Immature natural killer cell (primary cell): Measurements from ENCODE around the gene ITGB1. TPM values are rescaled to one million over a fixed set of nuclear protein-coding genes. Genes with fewer than 3 reads are reported as not detected.
"Not testable (repeated sequence)": the region's sequence is repeated elsewhere in the genome, so short reads cannot be mapped to it uniquely, and the experiment has no call there.

Source experiments
- DNase-seq, 3 donors: peaks; one replicate each; pipeline ENCODE4 v3.0.0; 2022; ENCODE audit warnings: mixed read lengths in 1 of 3
- H3K27ac Mint-ChIP-seq, 6 donors: one replicate each; pipeline ENCODE4 v1.8.0; 2020; ENCODE audit warnings: mixed read lengths in 6 of 6, mild to moderate bottlenecking in 5 of 6, inconsistent platforms in 4 of 6, moderate library complexity in 3 of 6
- H3K27me3 Mint-ChIP-seq, 3 donors: one replicate each; pipeline ENCODE4 v1.8.0; 2020 to 2021; ENCODE audit warnings: low read depth in 3 of 3, mild to moderate bottlenecking in 3 of 3, mixed read lengths in 3 of 3, moderate library complexity in 3 of 3, inconsistent platforms in 1 of 3
- H3K36me3 Mint-ChIP-seq, 3 donors: one replicate each; pipeline ENCODE4 v1.8.0; 2020; ENCODE audit warnings: mixed read lengths in 3 of 3, inconsistent platforms in 2 of 3, mild to moderate bottlenecking in 2 of 3
- H3K4me1 Mint-ChIP-seq, 2 donors: one replicate each; pipeline ENCODE4 v1.8.0; 2020; ENCODE audit warnings: inconsistent platforms in 2 of 2, mild to moderate bottlenecking in 2 of 2, mixed read lengths in 2 of 2, moderate library complexity in 1 of 2
- H3K4me3 Mint-ChIP-seq, 5 donors: one replicate each; pipeline ENCODE4 v1.8.0; 2020; ENCODE audit warnings: mild to moderate bottlenecking in 5 of 5, mixed read lengths in 5 of 5, inconsistent platforms in 3 of 5, moderate library complexity in 3 of 5
- H3K9me3 Mint-ChIP-seq, 6 donors: one replicate each; pipeline ENCODE4 v1.8.0; 2020; ENCODE audit warnings: mild to moderate bottlenecking in 6 of 6, mixed read lengths in 6 of 6, inconsistent platforms in 4 of 6, moderate library complexity in 3 of 6
- polyA plus RNA-seq, 3 donors: library from polyadenylated mRNA; unstranded; fragments of 300-500 nt; fragmentation: Illumina TruSeq; gene quantifications; one replicate each; pipeline ENCODE4 v1.2.3, GENCODE V29; 2021

ITGB1 gene
- polyA plus RNA-seq, 3 donors from 2014 or later, result 241 to 320 (median 276) TPM

DNA sequence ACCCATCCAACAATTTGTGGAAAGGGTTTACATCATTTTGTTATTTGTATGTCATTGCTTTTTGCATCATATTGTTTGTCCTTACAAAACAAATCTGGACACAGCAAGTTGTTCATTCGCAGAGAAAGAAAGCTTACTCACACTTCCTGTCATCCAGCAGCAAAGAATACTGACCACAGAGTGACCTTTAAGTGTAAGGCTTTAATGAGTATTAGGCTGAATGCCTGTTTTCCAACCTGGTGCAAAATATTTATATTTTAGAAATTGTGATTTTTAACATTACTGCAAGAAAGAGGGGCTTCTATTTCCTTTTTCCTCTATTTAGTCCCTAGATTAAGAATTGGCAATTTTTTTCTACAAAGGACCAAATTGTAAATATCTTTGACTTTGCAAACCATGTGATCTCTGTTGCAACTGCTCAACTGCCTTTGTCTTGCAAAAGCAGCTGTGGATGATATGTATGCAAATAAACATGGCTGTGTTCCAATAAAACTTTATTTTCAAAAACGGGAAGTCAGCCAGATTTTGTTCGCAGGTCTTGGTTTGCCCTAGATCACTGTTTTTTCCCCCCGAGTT lies 27.8 kb upstream of the ITGB1 start:
- no peak for DNase-seq
- no peak overlapping the region for H3K27ac Mint-ChIP-seq
- peaks cover 42 to 53% of the 10 kb centered on the region in 2 donors for H3K4me1 Mint-ChIP-seq
- peaks cover 0 to 5% (median 5%) of the 10 kb centered on the region in 3 donors for H3K36me3 Mint-ChIP-seq
- H3K27me3 Mint-ChIP-seq, result peaks cover 0 to 4% (median 0%) of the 10 kb centered on the region in 3 donors
- no peak overlapping the region for H3K4me3 Mint-ChIP-seq
- no peaks in the 10 kb centered on the region for H3K9me3 Mint-ChIP-seq

DNA sequence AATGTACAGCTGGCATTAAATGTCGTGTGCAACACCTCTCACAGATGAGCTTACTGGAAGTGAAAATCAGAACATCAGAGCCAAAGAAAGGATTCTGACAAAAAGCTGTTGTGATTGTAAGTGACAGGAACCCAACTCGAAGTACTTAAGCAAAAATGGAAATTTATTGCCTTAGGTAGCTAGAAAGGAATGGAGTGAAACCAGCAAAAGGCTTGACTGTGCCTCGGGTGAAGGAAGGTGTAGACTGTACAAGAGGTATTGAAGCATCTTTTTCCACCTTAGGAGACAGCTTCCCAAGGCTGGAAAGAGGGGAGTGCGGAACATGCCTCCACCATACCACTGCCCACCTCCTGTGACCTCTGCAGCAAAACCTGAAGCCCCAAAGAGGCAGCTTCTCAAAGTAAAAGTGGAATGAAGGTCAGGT lies 27.3 kb upstream of the ITGB1 start:
- no peak overlapping the region for H3K4me3 Mint-ChIP-seq
- peaks cover 0 to 5% (median 5%) of the 10 kb centered on the region in 3 donors for H3K36me3 Mint-ChIP-seq
- H3K9me3 Mint-ChIP-seq, result no peaks in the 10 kb centered on the region
- peaks cover 0 to 6% (median 1%) of the 10 kb centered on the region in 3 donors for H3K27me3 Mint-ChIP-seq
- DNase-seq, result no peak
- peak overlapping the region in 1 of 6 donors; percentile 45 for H3K27ac Mint-ChIP-seq
- H3K4me1 Mint-ChIP-seq, result peaks cover 47 to 58% of the 10 kb centered on the region in 2 donors

DNA sequence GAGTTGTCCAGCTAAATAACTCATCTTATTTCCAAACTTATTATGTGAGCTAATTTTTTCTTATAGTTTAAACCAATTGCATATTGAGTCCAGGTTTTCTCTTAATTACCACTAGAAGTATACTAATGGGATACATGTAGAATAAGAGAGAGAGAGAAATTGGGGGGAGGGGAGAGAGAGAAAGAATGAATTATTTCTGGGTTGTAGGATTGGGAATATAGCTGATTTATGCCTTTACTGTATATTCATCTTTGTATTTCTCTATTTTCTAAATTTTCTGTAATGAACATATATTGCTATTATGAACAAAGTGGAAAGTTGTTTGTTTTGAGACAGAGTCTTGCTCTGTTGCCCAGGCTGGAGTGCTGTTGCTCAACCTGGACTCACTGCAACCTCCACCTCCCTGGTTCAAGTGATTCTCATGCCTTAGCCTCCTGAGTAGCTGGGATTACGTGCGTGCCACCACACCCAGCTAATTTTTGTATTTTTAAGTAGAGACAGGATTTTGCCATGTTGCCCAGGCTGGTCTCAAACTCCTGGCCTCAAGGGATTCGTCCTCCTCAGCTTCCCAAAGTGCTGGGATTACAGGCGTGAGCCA lies 26.1 kb upstream of the ITGB1 start:
- DNase-seq, result no peak
- H3K9me3 Mint-ChIP-seq, result no peaks in the 10 kb centered on the region
- H3K4me3 Mint-ChIP-seq, result no peak overlapping the region
- H3K4me1 Mint-ChIP-seq, result peaks cover 53 to 62% of the 10 kb centered on the region in 2 donors
- no peaks in the 10 kb centered on the region for H3K36me3 Mint-ChIP-seq
- peaks cover 0 to 6% (median 4%) of the 10 kb centered on the region in 3 donors for H3K27me3 Mint-ChIP-seq
- peak overlapping the region; percentile 98 to 100 (median 99) for H3K27ac Mint-ChIP-seq

DNA sequence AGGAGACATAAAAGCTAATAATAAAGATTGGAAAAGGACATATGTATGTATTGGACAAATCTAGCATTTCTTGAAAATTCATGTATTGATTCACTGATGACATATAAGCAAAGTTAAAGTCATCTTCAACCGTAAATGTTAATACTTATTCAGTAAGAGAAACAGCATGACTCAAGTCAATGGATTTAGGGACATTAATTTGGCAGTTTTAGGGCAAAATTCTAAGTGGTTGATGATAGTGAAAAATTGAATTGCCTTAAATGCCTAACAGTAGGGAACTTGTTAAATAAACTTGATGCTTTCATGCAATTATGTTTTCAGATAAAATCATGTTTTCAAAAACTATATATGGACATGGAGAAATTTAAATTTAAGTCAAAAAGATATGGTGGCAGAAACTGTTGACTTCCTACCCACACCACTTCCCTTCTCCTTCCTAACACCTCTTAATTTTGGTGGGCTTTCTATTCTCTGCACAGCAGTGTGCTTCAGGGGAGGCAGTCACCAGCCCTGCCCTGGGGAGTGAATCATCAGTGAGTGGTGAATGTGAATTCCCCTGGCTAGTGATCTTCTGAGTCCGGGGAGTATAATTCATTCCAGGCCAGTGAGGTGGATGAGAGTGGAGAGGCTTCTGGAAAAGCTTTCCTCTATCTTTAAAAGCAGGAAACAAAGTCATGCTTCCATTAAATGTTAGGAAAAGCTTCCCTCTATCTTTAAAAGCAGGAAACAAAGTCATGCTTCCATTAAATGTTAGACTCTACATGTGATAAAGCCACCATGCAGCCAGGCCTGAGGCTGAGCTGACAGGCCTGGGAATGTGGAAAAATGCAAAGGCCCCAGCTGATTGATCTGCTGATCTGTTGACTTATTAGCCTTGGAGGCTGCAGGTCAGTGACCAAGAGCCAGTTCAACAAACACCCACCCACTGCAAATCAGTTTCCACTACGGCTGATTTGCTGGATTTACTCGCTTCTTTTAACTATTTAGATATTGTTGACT lies 25.2 kb upstream of the ITGB1 start:
- peak; percentile 65 to 74 (median 72) for DNase-seq
- Mint-ChIP-seq H3K4me1 (peaks cover 53 to 62% of the 10 kb centered on the region in 2 donors), H3K27ac (peak overlapping the region; percentile 98 to 100 (median 99)), H3K9me3 (no peaks in the 10 kb centered on the region), H3K36me3 (no peaks in the 10 kb centered on the region), H3K4me3 (peak overlapping the region; percentile 28 to 97 (median 92)), H3K27me3 (peaks cover 0 to 6% (median 4%) of the 10 kb centered on the region in 3 donors)

DNA sequence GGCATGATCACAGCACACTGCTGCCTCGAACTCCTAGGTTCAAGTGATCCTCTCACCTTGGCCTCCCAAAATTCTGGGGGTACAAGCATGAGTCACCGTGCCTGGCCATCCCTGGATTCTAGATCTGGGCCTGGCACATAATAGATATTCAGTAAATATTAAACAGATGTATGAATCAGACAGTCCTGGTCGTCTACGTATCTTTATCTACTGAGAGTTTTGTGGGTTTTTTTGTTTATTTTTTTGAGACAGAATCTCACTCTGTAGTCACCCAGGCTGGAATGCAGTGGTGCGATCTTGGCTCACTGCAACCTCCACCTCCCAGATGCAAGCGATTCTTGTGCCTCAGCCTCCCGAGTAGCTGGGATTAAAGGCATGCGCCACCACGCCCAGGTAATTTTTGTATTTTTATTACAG lies 24.3 kb upstream of the ITGB1 start:
- H3K4me1 Mint-ChIP-seq, result peaks cover 53 to 62% of the 10 kb centered on the region in 2 donors
- no peaks in the 10 kb centered on the region for H3K36me3 Mint-ChIP-seq
- DNase-seq, result peak in 2 of 3 donors; percentile 7 to 28
- peaks cover 0 to 6% (median 4%) of the 10 kb centered on the region in 3 donors for H3K27me3 Mint-ChIP-seq
- H3K27ac Mint-ChIP-seq, result peak overlapping the region; percentile 98 to 100 (median 99)
- H3K4me3 Mint-ChIP-seq, result peak overlapping the region; percentile 28 to 97 (median 93)
- H3K9me3 Mint-ChIP-seq, result no peaks in the 10 kb centered on the region

DNA sequence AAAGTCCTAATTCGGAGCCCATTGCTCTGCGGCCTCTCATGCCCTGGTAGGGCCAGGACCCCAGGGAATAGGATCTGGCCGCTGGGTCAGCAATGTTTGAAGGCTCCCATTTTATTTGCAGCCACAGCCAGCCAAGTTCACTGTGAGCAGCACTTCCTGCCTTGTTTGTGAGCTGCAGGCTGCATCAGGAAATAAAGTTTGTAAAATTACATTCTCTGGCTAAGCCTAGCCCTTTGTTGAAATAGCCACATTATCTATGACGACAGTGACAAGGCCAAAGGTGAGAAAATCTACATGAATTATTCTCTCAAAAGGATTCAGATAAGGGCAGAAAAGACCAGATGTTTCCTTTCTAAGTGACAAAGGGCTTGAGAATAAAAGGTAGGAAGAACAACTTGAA lies 23.7 kb upstream of the ITGB1 start:
- no peaks in the 10 kb centered on the region for H3K9me3 Mint-ChIP-seq
- H3K4me1 Mint-ChIP-seq, result peaks cover 53 to 62% of the 10 kb centered on the region in 2 donors
- H3K36me3 Mint-ChIP-seq, result no peaks in the 10 kb centered on the region
- peaks cover 0 to 6% (median 4%) of the 10 kb centered on the region in 3 donors for H3K27me3 Mint-ChIP-seq
- peak; percentile 62 to 68 (median 66) for DNase-seq
- peak overlapping the region; percentile 91 to 97 (median 93) for H3K4me3 Mint-ChIP-seq
- H3K27ac Mint-ChIP-seq, result peak overlapping the region; percentile 98 to 100 (median 99)

DNA sequence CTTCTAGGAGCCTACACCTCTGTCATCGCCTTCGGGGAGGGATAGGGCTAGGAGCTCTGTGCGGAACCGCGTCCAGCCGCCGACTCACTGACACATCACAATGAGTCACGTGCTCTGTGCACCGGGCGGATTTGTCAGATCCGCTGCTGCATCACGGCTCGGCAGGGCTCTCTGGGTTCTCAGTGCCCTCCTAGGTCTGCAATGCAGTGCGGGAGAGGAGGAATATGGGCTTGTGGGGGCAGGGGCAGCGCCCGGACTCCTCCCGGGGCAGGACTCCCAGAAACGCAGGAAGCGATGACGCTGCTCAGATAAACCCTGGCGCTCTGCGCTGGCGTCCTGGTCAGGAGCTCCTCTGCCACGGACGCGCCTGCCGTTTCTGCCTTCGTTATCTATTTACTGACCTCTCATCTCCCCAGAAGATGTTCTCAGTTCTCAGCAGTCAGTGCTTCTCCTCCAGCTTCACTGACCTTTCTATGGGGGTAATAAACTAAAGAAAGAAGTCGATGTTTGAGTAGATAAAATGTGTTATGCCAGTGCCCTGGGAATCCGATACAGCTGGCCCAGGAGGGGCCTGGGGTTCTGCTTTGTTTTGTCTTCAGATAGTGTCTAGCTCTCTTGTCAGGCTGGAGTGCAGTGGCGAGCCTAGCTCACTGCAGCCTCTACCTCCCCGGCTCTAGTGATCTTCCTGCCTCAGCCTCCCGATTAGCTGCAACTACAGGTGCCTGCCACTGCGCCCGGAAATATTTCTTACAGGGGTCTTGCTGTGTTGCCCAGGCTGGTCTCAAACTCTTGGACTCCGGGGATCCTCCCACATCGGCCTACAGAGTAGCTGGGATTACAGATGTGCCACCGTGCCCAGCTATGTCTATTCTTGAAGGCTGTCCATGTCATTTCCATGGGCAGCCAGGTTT lies 22.8 kb upstream of the ITGB1 start:
- H3K4me3 Mint-ChIP-seq, result peak overlapping the region; percentile 91 to 97 (median 93)
- H3K27me3 Mint-ChIP-seq, result peaks cover 0 to 6% (median 4%) of the 10 kb centered on the region in 3 donors
- H3K9me3 Mint-ChIP-seq, result no peaks in the 10 kb centered on the region

DNA sequence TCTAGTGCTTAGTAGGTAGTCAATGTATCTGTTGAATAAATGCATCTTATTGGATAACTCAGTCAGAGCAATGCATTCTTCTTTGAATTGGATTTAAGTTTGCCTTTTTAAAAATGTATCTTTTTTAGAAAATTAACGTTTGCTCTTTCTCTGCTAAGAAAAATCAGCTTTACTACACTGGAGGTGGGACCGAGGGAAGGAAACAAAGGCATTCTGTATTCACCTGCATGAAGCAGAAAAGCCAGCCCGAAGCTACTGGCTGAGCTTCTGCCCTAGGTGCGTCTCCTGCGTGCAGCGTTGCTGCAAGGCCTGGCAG lies 22.2 kb upstream of the ITGB1 start:
- Mint-ChIP-seq H3K36me3 (no peaks in the 10 kb centered on the region), H3K4me1 (peaks cover 48 to 50% of the 10 kb centered on the region in 2 donors), H3K27me3 (peaks cover 0 to 6% (median 5%) of the 10 kb centered on the region in 3 donors), H3K27ac (peak overlapping the region; percentile 98 to 100 (median 99)), H3K4me3 (peak overlapping the region; percentile 91 to 97 (median 93)), H3K9me3 (no peaks in the 10 kb centered on the region)
- no peak for DNase-seq

More for the DNA sequence above, 22.8 kb upstream of the ITGB1 start:
- peaks cover 53 to 57% of the 10 kb centered on the region in 2 donors for H3K4me1 Mint-ChIP-seq
- peak overlapping the region; percentile 98 to 100 (median 99) for H3K27ac Mint-ChIP-seq
- no peaks in the 10 kb centered on the region for H3K36me3 Mint-ChIP-seq
- peak; percentile 80 to 84 (median 80) for DNase-seq

DNA sequence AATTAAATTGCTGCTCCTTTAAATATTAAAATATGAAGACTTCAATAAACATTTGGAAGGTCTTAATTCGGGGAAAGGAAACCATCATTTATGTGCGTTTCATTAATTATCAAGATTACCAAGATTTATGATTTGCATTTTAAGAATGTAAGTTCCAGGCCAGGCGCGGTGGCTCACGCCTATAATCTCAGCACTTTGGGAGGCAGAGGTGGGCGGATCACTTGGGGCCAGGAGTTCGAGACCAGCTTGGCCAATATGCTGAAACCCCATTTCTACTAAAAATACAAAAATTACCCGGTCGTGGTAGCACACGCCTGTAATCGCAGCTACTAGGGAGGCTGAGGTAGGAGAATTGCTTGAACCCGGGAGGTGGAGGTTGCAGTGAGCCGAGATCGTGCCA lies 21.7 kb upstream of the ITGB1 start:
- DNase-seq, H3K36me3 Mint-ChIP-seq, H3K9me3 Mint-ChIP-seq, H3K27me3 Mint-ChIP-seq: not testable (repeated sequence)
- Mint-ChIP-seq H3K4me3 (peak overlapping the region; percentile 42 to 59 (median 53)), H3K27ac (peak overlapping the region; percentile 39 to 99 (median 48)), H3K4me1 (peaks cover 46 to 47% of the 10 kb centered on the region in 2 donors)

DNA sequence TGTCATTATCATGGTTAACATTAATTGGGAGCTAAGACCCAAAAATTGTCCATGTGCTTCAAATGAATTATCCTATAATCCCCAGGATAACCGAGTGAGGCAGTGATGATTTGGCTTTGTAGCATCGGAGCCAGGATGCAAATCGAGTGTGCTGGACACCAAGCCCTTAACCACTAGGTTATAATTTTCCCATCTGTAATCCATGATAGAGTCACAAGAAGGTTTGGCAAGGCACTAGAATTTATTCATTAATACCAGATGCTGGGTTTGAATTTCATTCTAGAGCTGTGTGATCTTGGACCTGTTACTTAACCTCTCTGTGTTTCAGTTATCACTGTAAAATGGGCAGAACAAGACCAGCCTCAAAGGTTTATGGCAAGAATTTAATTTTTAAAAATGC lies 21.0 kb upstream of the ITGB1 start:
- peak overlapping the region in 1 of 5 donors; percentile 20 for H3K4me3 Mint-ChIP-seq
- no peaks in the 10 kb centered on the region for H3K9me3 Mint-ChIP-seq
- H3K36me3 Mint-ChIP-seq, result no peaks in the 10 kb centered on the region
- peaks cover 40 to 43% of the 10 kb centered on the region in 2 donors for H3K4me1 Mint-ChIP-seq
- H3K27me3 Mint-ChIP-seq, result peaks cover 0 to 6% (median 5%) of the 10 kb centered on the region in 3 donors
- DNase-seq, result no peak
- no peak overlapping the region for H3K27ac Mint-ChIP-seq

DNA sequence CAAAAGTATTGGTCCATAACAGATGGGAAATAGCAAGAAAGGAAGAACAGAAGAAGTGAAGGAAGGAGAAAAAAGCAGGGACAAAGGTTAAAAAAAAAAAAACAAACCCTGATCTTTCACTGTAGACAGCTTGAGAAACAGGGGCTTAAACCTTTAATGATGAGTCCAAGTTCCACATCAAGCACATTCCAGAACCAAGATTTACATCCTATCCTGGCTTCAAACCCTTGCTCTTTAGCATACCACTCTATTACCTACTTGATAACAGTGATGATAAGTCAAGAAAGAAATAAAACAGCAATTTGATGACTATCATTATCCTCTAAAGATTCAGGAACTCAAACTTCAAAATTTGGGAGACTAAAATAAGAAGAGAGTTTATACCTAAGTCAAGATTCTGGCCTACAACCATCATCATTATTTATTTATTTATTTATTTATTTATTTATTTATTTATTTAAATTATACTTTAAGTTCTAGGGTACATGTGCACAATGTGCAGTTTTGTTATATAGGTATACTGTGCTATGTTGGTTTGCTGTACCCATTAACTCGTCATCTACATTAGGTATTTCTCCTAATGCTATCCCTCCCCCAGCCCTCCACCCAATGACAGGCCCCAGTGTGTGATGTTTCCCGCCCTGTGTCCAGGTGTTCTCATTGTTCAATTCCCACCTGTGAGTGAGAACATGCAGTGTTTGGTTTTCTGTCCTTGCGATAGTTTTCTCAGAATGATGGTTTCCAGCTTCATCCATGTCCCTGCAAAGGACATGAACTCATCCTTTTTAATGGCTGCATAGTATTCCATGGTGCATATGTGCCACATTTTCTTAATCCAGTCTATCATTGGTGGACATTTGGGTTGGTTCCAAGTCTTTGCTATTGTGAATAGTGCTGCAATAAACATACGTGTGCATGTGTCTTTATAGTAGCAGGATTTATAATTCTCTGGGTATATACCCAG lies 20.1 kb upstream of the ITGB1 start:
- not testable (repeated sequence) for H3K27ac Mint-ChIP-seq, H3K9me3 Mint-ChIP-seq, H3K4me3 Mint-ChIP-seq, H3K36me3 Mint-ChIP-seq, H3K27me3 Mint-ChIP-seq, DNase-seq
- peaks cover 31 to 34% of the 10 kb centered on the region in 2 donors for H3K4me1 Mint-ChIP-seq

DNA sequence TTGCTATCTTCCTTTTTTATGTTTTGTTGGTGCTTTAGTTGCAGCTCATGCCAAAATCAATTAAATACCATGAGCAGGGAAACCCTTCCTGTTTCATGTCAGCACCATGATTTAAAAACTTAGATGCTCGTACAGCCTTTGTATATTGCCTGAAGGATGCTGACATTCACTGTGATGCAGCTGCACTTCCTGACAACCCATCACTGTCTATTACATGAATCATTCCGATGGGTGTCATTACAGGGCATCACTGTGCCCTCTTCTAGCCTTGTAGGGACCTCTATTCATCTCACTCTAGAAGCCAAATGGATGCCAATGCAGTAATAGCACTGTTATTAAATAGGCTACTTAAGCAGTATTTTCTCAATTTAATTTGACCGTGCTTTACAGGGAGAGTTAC lies 18.3 kb upstream of the ITGB1 start:
- DNase-seq, result no peak

More for the DNA sequence above, 18.3 kb upstream of the ITGB1 start:
- Mint-ChIP-seq H3K9me3 (no peaks in the 10 kb centered on the region), H3K4me1 (peaks cover 13 to 18% of the 10 kb centered on the region in 2 donors), H3K36me3 (no peaks in the 10 kb centered on the region), H3K27me3 (peaks cover 0 to 5% (median 2%) of the 10 kb centered on the region in 3 donors), H3K4me3 (no peak overlapping the region), H3K27ac (no peak overlapping the region)
